Head of caudate nucleus (tissue), 42 donors: ENCODE measurements around the gene CFAP74.
"Not testable (repeated sequence)": the region's sequence is repeated elsewhere in the genome, so short reads cannot be mapped to it uniquely, and the experiment has no call there.

Experiments used
- DNase-seq, 42 donors: peaks; one replicate each; pipeline versions ENCODE4 v3.0.0 to v3.0.0-alpha.2; 2020 to 2021; ENCODE audit warnings: mixed read lengths in 7 of 42
- intact Hi-C: fragments of 100-400 bp; cut with DNase I; formaldehyde crosslinking; loops from one replicate; pipeline ENCODE4 v1.15.0; 2022

CFAP74 gene

DNA sequence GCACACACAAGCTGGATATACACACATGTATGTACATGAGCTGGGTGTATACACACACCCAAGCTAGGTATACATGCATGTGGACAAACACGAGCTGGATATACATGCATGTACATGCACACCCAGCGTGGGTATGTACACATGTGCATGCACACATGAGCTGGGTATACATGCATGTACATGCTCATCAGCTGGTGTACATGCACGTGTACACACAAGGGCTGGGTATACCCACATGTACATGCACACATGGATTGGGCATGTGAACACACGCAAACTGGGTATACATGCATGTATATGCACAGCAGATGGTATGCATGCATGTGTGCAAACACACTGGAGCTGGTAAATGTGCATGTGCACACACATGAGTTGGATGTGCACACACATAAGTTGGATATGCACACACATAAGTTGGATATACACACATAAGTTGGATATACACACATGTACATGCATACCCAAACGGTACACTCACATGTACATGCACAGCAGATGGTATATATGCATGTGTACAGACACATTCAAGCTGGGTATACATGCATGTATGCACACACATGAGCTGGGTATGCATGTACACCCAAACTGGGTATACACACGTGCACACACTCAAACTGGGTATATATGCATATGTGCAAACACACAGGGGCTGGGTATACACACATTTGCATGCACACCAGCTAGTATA, 105.2 kb downstream of the CFAP74 start:
- no peak for DNase-seq
- intact Hi-C loops = no loop called here

DNA sequence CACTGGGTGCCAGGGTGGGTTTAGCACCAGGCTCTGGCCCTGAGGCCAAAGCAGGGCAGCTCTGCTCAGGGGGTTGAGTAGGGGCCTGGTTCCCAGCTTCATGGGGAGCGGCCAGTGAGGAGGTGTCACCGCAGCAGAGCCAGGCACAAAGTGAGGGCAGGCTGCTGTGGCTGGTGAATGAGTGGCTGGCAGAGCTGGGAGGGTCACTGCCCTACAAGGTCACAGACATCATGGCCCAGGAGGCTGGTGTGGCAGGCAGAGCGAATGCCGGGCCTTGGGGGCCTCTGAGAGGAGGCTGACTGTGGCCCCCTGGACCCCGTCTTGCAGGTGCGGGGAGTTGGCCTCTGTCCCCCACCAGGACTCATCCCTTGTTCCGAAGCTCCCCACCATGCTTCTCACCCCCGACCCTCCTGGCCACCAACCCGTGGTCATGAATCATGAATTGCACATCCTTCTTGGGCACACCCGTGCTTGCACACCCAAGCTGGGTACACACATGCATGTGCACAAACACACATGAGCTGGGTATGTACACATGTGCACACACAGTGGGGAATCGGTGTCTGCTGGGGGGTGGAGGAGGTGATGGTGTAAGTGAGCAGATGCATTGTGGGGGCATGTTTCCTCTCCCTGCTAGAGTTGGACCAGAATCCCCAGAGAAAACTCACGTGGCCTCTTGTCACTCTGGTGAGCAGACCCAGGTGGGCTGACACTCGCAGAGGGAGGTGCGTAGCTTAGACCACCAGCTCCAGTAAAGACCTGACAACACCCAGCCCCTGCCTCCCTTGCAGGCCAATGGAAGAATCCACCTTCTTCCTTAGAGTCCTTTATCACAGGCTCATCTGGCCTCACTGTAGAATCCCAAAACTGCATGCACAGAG, 107.9 kb downstream of the CFAP74 start:
- intact Hi-C loops = no loop called here
- no peak for DNase-seq

DNA sequence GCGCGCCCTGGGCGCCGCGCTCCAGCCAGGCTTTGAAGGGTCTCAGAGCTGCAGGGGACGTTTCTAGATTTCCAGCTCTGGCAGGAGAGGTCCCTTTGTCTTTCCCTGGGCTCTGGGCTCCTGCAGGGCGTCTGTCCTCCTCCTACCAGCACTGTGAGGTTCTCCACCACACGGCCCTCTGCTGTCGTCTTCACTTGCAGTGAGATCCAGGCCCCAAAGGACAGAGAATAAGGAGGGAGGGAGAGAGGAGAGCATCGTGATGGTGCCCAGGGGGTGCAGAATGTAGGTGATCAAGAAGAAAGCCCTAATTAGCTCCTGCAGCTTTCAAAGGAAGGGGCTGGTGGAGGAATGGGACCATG, 108.5 kb downstream of the CFAP74 start:
- no peak for DNase-seq
- intact Hi-C loops = no loop called here

DNA sequence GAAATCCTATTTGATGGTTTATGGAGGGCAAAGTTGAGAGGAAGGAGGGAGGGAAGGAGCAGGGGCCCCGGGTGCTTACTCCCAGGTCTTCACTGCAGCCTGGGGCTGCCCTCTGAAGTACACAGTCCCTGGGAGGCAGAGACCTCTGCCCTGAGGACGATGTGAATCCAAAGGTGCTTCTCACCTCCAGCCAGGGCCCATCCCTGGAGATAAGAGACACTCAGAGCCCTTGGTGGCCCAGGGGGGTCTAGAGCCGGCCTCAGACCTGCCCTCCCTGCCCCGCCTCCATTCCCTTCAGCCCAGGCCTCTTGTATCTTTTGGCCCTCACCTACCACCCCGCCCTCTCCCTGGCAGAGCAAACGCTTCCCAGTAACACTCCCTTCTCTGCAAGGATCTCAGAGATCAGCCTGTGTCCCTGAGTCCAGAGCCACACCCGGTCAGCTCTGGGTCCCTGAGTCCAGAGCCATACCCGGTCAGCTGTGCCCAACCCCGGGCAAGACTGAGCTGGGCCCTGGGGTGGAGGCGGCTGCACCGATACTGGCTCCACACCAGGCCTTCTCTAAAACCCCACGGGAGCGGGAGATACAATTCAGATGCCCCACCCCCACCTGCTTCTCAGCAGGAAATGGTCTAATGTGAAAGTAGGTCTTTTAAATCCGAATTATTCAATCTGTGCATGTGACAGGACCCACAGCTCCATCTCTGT, 109.1 kb downstream of the CFAP74 start:
- no peak for DNase-seq
- intact Hi-C loops = loop anchor here (5.0 kb wide), 1 partner anchor 117 kb away; the partner anchor contains the start of gene NADK

DNA sequence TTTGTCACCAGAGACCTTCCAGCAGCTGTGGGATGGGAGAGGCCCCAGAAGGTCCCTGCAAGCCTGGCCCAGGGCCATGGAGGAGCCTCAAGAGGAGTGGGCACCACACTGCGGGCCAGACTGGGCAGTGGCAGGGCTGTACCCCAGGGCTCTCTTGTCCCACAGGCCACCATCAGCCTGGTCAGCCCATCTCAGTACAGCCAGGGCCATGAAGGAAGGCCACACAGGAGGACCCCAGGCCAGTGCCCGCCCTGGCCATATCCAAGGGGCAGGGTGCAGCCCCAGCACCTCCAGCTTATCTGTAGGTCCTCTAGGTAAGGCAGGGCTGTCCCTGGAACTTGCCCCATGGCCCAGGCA, 109.6 kb downstream of the CFAP74 start:
- DNase-seq = no peak
- intact Hi-C loops = loop anchor here (5.0 kb wide), 1 partner anchor 117 kb away; the partner anchor contains the start of gene NADK

DNA sequence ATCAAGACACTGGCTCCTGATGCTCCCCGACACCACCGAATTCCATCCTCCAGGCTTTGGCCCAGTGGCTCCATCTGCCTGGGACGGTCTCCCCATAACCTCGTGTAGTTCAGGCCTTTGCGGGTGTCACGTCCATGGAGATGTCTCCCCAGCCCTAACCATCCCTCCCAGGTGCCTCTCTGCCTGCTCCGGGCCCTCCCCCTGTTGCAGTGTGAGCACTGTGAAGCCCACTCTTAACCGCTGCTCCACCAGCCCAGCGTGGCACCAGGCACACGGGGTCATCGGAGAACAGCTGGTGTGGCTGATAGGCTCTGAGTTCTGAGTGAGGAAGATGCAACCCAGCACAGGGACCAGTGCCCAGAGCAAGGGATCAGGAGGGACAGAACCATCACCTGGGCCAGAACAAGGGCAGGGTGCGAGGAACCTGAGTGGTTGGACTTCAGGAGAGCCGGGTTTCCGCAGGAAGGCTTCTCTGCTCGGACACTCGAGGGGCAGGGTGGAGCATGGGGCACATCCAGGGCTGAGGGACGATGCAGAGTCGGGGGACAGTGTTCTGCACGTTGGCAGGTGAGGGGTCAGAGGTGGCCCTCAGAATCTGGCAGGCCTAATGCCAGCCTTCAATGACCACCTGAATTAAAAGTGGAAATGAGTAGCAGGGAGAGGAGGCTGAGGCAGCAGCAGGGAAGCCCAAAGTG, 110.1 kb downstream of the CFAP74 start:
- intact Hi-C loops = loop anchor here (5.0 kb wide), 1 partner anchor 116 kb away; the partner anchor contains the start of gene NADK
- DNase-seq = no peak

DNA sequence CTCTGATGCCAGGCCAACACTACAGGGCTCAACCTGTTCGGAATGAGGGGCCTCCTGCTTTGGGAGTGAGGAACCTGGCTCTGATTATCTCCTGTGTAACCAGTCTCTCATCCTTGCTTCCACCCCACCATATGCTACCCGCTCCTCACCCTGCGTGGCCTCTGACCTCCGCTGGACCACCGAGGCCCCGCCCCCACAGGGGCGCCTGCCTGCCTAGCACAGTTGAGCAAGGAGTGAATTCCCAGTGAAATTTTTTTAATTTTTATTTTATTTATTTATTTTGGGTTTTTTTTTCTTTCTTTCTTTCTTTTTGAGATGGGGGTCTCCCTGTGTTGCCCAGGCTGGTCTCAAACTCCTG, 110.8 kb downstream of the CFAP74 start:
- DNase-seq = no peak
- intact Hi-C loops = loop anchor here (5.0 kb wide), 1 partner anchor 115 kb away; the partner anchor contains the start of gene NADK

DNA sequence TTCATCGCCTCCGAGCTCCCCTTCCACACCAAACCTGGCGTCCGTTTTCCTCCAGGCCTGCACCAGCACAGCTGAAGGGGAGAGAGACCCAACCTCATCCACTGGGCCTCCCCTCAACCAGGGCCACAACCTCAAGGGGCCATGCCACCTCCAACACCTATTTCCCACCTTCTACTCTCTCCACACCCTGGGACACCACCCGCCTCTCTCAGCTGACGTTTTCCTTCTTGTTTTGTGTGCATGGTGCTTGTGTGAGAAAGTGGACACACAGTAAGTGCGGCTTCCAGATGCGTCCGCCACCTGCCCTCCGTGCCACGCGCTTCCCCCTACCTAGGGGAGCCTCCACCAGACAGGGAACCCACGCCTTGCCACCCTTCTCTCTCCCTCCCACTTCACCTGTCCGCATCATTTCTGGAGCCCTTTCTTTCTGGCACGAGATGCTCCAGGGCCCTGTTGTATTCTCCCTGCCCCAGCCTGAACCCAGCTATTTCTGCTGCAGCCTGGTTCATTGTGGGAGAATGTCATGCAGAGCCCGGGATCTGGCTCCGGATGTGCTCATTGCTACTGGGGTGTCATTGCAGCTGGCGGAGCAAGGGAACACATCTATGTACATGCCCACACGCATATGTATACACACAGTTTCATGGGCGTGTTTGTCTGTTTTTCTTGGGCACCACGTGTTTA, 111.4 kb downstream of the CFAP74 start:
- intact Hi-C loops = loop anchor here (5.0 kb wide), 1 partner anchor 115 kb away; the partner anchor contains the start of gene NADK
- DNase-seq = peak in 33 of 42 donors; percentile 18 to 78 (median 48)

DNA sequence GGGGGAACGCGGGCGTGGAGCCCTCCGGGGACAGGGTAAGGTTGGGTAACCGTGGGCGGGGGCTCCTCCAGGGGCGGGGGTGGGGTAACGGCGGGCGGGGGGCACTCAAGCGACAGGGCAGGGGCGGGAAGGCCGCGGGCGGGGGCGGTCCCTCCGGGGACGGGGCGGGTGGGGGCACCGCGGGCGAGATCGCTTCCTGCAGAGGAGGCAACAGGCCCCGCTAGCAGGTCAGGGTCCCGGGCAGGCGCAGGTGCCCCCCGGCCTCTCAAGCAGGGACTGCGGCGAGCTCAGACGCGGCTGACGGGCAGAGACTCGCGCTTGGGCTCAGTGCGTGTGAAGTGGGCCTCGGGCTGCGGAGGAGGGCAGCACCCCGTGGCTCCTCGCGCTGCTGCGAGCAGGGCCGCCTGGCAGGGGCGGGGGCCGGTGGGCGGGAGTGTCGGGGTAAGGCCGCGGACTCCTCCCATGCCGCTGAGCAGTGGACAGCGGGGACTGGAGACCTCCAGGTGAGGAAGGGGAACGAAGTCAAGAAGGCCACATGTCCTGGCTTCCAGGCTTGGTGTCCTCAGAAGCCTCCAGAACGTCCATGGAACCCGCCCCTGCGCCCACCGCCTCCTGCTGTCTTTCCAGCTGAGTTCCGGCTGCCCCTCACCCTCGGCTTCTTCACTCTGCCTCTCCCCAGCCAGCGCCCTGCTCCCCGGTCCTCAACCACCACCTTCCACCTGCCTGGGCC, 112.1 kb downstream of the CFAP74 start:
- DNase-seq = peak in 40 of 42 donors; percentile 19 to 89 (median 62)
- intact Hi-C loops = loop anchor here (5.0 kb wide), 1 partner anchor 114 kb away; the partner anchor contains the start of gene NADK

DNA sequence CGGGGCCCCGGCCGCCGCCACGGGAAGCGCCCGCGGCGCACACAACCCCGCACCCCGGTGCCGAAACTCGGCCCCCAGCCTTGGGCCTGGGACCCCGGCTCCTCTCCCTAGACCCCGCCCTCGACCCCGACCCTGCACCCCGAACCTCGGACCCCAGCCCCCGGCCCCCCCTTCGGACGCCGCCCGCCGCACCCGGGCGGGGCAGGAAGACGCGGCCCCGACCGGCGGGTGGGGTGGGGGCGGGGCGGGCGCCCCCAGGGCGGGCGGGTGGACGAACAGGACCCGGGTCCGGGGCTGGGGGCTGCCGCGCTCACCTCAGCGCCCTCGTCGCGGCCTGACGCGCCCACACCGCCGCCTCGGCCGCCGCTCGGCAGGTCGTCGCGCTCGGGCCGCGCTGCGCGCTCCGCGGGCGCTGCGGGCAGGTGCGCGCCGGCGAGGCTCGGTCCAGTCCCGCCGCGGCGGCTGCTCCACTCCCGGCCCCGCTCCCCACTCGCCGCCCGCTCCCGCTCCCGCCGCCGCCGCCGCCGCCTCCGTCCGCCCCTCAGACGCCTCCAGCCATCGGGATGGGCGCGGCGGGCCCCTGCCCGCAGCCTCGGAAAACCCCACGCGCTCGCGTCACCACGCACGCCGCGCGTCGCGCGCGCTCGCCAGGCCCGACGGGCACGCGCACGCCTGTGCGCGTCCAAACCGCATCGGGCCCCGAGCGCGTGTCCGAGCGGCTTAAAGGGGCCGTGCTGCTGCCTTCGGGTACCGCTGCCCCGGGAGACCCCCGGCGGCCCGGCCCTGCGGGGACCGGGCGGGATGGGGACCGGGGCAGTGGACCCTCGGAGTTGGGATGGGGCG, 112.9 kb downstream of the CFAP74 start, which contains the start of gene GNB1:
TSS of gene GNB1 (minus strand) at position 582 of the 843 bp plus-strand sequence. CDS start 65,634 bp downstream, outside the sequence.
- intact Hi-C loops = loop anchor here (5.0 kb wide), 1 partner anchor 113 kb away; the partner anchor contains the start of gene NADK
- DNase-seq = peak; percentile 53 to 93 (median 86)

DNA sequence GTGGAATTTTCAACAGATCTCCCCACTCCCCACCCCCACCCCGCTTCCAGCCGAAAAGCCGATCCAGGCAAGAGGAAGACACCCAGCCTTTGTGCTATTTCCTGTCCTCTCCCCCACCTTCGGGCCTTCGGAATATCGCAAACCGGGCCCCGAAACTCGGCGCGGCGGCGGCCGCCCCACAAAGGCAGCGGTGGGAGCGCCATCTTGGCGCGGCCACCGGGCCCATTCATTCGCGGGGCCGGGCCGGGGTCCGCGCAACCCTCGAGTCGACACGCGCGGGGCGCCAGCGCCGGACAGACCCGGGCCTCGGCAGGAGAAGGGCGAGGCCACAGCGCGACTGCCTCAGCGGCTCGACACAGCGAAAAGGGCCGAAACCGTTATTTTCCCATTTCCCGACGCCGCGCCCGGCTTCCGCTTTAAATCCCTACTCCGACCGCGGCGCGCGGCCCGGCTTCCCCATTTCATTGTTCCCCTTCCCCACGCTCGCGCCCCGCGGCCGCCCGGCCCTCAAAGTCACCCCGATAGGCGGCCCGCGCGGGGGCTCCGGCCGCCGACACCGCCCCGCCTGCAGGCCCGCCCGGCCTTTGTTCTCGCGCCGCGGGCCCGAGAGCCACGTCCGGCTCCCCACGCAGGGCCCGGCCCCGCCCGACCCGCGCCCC, 113.6 kb downstream of the CFAP74 start:
- intact Hi-C loops = loop anchor here (5.0 kb wide), 1 partner anchor 113 kb away; the partner anchor contains the start of gene NADK
- peak in 38 of 42 donors; percentile 31 to 79 (median 52) for DNase-seq

DNA sequence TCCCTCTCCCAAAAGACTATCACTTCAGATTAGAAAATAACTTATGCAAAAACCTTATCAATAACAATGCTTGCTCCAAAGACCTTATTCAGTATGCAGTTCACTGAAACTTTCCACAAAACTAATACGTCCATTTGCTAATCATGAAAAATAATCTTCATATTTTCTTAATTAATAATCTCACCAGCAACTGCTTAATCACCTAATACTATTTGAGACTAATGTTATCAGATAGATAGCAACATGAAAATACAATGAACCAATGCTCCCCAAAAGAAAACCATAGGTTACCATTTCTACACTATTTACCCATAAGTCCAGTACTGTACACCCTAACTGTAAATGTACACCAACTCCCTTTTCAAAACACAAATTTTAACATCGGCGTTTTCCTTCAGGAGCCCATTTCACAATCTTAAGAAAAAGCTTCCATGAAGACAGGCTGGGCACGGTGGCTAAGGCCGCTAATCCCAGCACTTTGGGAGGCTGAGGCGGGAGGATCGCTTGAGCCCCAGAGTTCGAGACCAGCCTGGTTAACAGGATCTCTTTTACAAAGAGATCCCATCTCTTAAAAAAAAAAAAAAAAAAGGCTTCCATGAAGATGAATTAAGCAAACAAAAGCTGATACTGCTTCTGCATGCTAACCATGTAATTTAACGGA, 114.4 kb downstream of the CFAP74 start:
- intact Hi-C loops = no loop called here
- no peak for DNase-seq

DNA sequence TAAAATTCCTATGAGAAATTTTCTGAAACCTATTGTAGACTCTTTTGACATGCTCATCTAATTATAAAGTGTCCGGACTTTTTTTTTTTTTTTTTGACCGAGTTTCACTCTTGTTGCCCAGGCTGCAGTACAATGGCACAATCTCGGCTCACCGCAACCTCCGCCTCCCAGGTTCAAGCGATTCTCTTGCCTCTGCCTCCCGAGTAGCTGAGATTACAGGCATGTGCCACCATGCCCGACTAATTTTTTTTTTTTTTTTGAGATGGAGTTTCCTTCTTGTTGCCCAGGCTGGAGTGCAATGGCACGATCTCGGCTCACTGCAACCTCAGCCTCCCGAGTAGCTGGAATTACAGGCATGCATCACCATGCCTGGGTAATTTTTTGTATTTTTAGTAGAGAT, 119.7 kb downstream of the CFAP74 start:
- DNase-seq, intact Hi-C loops: not testable (repeated sequence)

DNA sequence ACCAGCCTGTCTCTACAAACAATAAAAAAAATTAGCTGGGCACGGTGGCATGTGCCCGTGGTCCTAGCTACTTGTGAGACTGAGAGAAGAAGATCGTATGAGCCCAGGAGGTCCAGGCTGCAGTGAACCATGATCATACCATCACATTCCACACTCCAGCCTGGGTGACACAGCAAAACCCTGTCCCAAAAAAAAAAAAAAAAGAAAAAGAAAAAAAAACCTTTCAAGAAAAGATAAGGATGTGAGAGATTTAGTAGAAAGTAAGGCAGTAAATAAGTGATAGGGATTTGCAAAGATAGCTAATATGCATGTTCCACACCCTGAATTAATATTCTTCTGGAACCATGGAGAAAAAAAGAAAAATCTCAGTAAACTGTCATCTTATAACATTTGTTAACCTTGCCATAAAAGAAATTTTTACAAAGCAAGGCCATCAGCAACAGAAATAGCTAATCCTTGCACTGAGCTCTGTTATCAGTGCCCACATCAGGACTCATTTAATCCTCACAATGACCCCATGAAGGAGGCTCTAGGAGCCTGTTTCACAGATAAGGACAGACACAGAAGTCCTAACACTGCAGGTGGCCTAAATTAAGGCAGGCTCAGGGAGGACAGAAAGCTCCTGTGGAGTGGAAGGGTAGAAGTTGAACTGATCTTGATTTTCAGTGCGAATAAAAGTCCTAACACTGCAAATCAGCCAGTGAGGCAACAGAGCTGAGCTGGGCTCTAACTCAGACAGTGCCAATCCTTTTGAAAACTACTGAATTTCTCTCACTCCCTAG, 120.3 kb downstream of the CFAP74 start:
- intact Hi-C loops = no loop called here

DNA sequence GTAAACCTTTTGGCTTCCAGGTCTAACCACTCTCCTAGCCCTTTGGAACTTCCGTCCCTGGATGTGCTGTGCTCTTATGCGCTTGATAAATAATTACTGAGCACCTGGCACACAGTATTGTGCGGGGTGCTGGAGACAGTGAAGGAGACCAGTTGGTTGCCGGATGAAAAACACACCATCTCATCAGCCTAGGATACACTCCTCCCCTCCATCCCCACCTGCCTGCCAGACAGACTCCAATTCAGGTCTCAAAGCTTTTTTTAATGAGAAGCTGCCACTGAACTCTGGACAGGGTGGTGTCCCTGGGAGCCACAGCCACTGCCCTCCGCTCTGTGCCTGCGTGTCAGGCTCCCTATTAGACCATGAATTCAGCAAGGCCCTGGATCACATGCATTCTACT, 121.9 kb downstream of the CFAP74 start:
- no peak for DNase-seq
- intact Hi-C loops = no loop called here

More for the DNA sequence above, 120.3 kb downstream of the CFAP74 start:
- no peak for DNase-seq
